Activated naive CD4-positive, alpha-beta T cell treated with anti-CD3 and anti-CD28 coated beads, Interleukin-2, amount 50 U/mL, for 24 hours (primary cell): ENCODE results near the gene PEX1.
"Not testable (repeated sequence)": the region's sequence is repeated elsewhere in the genome, so short reads cannot be mapped to it uniquely, and the experiment has no call there.

ENCODE experiments used
- H3K27ac Mint-ChIP-seq: one replicate; pipeline ENCODE4 v1.8.0; 2021; ENCODE audit warnings: mild to moderate bottlenecking, mixed read lengths
- H3K27me3 Mint-ChIP-seq: one replicate; pipeline ENCODE4 v1.8.0; 2021; ENCODE audit warnings: mixed read lengths
- H3K36me3 Mint-ChIP-seq: one replicate; pipeline ENCODE4 v1.8.0; 2021; ENCODE audit warnings: mixed read lengths
- H3K4me1 Mint-ChIP-seq: one replicate; pipeline ENCODE4 v1.8.0; 2021; ENCODE audit warnings: mixed read lengths
- H3K4me3 Mint-ChIP-seq: one replicate; pipeline ENCODE4 v1.8.0; 2021; ENCODE audit warnings: mild to moderate bottlenecking, mixed read lengths
- H3K9me3 Mint-ChIP-seq: one replicate; pipeline ENCODE4 v1.8.0; 2021; ENCODE audit warnings: mixed read lengths

The PEX1 gene

DNA sequence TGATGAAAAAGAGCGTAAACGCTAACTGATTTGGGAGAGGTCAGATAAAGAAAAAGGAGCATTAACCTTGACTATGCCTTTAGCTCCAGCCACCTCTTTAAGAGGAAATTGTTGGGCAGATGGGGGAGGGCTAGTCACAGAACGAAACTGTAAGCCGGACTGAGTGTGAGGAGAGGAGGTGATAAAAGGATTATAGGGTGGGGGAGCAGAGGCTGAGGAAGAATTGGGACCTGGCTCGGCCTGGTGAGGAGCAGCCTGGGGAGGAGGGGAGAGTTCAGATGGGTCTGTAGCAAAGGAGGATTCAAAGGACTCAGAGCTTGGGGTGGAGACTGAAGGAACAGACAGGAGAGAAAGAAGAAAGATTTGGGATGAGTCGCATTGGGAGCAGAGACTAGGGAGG is 44.7 kb downstream of the PEX1 start:
- not testable (repeated sequence) for H3K9me3 Mint-ChIP-seq, H3K4me3 Mint-ChIP-seq, H3K27ac Mint-ChIP-seq, H3K27me3 Mint-ChIP-seq, H3K4me1 Mint-ChIP-seq, H3K36me3 Mint-ChIP-seq

DNA sequence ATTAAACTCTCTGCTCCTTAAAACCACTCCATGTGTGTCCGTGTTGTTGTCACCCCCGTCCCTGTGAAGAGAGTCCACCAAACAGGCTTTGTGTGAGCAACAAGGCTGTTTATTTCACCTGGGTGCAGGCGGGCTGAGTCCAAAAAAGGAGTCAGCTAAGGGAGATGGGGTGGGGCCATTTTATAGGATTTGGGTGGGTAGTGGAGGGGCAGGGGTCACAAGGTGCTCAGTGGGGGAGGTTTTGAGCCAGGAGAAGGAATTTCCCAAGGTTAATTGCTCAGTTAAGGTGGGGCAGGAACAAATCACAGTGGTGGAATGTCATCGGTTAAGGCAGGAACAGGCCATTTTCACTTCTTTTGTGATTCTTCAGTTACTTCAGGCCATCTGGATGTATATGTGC is 49.2 kb downstream of the PEX1 start:
- not testable (repeated sequence) for H3K27me3 Mint-ChIP-seq, H3K9me3 Mint-ChIP-seq, H3K4me3 Mint-ChIP-seq, H3K36me3 Mint-ChIP-seq, H3K27ac Mint-ChIP-seq, H3K4me1 Mint-ChIP-seq

DNA sequence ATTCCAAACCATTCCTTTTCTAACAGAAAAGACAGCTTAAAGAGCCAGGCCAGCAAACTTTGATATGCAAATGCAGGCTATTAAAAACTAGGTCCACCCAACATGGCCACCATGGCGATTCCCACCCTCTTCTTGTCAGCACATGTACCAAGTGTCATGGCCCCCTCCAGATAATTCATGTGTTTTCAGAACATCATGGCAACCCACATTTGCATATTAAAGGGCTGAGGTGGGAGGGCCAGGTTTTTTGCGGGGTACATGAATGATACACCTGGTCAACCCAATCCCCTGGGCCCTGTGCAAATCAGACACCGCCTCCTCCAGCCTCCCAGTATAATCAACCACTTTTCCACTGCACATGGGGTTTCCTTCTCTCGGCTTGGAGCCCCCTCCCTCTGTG is 49.6 kb downstream of the PEX1 start:
- Mint-ChIP-seq H3K4me1 (no peaks in the 10 kb centered on the region), H3K9me3 (no peaks in the 10 kb centered on the region), H3K36me3 (peaks cover 2% of the 10 kb centered on the region), H3K4me3 (no peak overlapping the region), H3K27ac (no peak overlapping the region), H3K27me3 (no peaks in the 10 kb centered on the region)

DNA sequence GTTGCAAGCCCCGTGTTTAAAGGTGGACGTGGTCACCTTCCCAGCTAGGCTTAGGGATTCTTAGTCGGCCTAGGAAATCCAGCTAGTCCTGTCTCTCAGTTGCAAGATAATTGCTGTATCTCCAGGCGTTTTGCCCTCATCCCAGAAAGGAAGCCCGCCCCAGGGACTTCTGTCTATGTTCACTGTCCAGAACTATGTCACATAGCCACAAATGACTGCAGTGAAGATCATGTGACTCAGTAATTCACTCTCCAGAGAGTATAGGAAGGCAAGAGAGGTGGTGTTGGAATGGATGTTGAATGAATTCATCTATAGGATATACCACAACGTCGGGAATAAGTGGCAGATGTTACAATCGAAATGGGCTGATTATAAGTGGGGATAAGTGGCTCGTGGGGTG is 50.2 kb downstream of the PEX1 start:
- Mint-ChIP-seq H3K9me3 (no peaks in the 10 kb centered on the region), H3K36me3 (peaks cover 2% of the 10 kb centered on the region), H3K27ac (no peak overlapping the region), H3K4me3 (no peak overlapping the region), H3K4me1 (no peaks in the 10 kb centered on the region), H3K27me3 (no peaks in the 10 kb centered on the region)

DNA sequence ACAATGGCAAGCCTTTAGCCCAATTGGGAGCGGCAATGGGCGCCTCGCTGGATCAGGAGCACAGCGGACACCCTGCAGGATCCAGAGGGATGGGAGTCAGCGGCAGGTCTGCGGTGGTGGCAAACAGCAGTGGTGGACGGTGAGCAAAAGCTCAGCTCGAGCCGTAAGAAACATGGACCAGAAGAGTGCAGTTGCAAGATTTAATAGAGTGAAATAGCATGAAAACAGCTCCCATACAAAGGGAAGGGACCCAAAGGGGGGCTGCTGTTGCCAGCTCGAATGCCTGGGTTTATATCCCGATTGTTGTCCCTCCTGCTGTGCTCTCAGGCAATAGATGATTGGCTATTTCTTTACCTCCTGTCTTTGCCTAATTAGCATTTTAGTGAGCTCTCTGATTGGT is 50.6 kb downstream of the PEX1 start, which contains the start of gene ERVW-1:
Gene ERVW-1, minus strand, starts transcription at position 266 of the 400 bp plus-strand sequence. CDS start 7,565 bp downstream, outside the sequence.
- H3K4me3 Mint-ChIP-seq, H3K36me3 Mint-ChIP-seq, H3K27me3 Mint-ChIP-seq, H3K9me3 Mint-ChIP-seq, H3K4me1 Mint-ChIP-seq, H3K27ac Mint-ChIP-seq: not testable (repeated sequence)

DNA sequence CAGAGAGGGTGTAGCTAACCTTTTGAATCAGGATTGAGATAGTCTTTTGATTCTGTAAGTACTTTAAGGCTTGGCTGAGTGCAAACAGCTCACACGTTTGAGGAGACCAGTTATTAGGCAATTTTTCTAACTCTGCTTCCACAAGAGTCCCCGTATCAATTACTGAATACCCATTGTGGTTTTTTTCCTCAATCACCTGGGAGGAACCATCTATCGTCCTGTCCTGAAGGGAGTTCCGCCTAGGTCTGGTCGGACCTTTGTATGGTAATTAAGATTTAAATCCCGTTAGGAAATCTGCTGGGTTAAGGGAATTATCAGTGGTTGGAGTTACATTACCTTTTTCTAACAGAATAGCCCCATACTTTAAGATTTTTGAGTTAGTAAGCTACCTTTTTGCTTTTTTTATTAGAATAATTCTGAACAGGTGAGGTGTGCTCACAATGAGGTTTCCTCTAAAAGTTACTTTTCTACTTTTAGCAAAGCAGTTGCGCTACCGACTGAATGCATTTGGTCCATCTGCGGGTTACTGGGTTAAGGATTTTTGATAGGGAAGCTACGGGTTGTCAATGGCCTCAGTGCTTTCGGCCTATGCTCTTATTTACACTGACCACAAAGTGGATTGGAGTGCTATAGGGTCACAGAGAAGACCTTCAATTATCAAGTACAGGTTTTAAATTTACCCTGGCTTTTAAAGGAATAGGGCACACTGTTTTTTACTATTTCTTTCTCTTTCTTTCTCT is 52.3 kb downstream of the PEX1 start:
- not testable (repeated sequence) for H3K4me1 Mint-ChIP-seq, H3K27ac Mint-ChIP-seq, H3K9me3 Mint-ChIP-seq, H3K27me3 Mint-ChIP-seq, H3K4me3 Mint-ChIP-seq, H3K36me3 Mint-ChIP-seq

DNA sequence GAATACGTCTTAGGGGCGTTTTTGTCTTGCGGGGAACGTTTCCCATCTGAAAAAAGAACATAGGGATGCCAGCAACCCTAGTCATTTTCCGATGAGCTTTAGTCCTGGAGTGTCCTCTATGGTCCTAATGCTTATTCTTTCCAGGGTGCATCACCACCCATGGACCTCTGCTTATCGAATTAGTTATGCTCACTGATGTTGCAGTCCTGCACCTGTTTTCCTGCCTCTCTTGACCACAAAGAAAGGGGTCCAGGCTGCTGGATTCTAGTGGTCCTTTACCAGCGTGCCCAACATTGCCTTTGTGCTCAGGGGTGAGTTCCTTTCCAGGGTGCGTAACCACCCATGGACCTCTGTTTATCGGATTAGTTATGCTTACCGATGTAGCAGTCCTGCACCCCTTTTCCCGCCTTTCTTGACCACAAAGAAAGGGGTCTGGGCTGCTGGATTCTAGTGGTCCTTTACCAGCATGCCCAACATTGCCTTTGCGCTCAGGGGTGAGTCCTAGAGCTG is 53.0 kb downstream of the PEX1 start:
- H3K36me3 Mint-ChIP-seq, H3K4me3 Mint-ChIP-seq, H3K27me3 Mint-ChIP-seq, H3K27ac Mint-ChIP-seq, H3K9me3 Mint-ChIP-seq, H3K4me1 Mint-ChIP-seq: not testable (repeated sequence)

DNA sequence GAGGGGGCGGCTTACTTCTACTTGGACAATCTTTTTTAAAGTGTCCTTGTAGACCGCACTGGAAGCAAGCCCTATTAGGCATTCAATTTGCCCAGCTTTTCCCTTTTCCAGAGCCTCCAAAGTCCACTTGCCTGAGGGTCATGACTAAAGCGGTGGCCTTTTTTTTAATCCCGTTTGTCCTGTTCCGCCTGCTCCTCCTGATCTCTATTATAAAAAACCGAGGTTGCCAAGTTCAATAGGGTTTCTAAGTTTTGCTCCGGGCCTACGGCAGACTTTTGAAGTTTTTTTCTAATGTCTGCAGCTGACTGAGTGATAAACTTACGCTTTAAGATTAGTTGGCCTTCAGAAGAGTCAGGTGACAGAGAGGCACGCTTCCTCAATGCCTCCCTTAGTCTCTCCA is 54.3 kb downstream of the PEX1 start:
- not testable (repeated sequence) for H3K4me3 Mint-ChIP-seq, H3K9me3 Mint-ChIP-seq, H3K27me3 Mint-ChIP-seq, H3K27ac Mint-ChIP-seq, H3K4me1 Mint-ChIP-seq
- H3K36me3 Mint-ChIP-seq: peaks cover 11% of the 10 kb centered on the region

DNA sequence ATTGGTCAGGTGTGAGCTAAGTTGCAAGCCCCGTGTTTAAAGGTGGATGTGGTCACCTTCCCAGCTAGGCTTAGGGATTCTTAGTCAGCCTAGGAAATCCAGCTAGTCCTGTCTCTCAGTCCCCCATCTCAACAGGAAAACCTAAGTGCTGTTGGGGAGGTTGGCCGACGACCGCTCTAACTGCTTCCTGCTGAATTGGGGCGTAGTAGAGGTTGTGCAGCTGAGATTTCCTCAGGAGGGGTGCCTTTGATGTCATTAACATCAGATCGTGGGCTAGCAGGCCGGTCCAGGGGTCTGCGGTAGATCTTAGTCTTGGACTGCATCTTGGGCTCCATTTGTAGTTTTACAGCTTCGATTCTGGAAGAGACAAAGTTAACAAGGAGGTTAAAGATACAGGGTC is 59.7 kb downstream of the PEX1 start:
- H3K36me3 Mint-ChIP-seq: peaks cover 19% of the 10 kb centered on the region
- H3K9me3 Mint-ChIP-seq, H3K4me1 Mint-ChIP-seq, H3K4me3 Mint-ChIP-seq, H3K27ac Mint-ChIP-seq, H3K27me3 Mint-ChIP-seq: not testable (repeated sequence)

DNA sequence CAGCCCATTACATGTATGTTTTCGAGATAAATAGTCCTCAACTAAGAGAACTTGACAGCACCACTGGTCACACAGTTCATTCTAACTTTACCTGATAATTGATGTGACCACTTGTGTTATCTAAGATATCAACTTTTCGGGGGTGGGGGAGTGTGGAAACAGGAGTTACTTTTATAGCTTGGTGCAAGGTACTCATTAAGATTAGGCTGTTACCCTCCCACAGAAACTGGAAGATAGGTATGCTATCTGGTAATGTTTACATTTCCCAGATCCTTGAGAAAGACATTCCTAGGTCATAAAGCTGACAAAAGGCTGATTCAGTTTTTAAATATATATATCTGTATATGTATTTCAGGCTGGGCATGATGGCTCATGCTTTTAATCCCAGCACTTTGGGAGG is 61.6 kb downstream of the PEX1 start:
- Mint-ChIP-seq H3K4me3 (no peak overlapping the region), H3K4me1 (no peaks in the 10 kb centered on the region), H3K27ac (no peak overlapping the region), H3K27me3 (no peaks in the 10 kb centered on the region), H3K9me3 (no peaks in the 10 kb centered on the region), H3K36me3 (peaks cover 19% of the 10 kb centered on the region)

DNA sequence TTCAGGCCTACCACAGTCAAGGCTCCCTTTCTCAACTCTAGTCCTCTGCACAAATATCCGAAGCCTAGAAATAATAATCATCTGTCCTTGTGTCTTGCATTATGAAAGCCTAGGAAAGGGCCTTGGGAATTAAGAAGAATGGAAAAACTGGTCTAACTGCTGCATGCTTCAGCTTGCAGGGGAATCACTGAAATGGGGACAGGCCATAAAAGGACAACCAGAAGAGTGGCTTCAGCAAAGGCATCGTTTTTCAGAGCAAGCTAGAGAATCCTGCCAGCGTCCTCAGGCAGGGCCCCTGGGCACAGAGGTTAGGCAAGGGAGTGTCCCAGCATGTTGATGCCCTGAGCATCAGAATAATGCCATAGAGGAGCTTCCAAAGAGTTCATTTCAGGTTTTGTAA is 63.8 kb downstream of the PEX1 start:
- Mint-ChIP-seq H3K27me3 (no peaks in the 10 kb centered on the region), H3K27ac (no peak overlapping the region), H3K4me3 (no peak overlapping the region), H3K4me1 (no peaks in the 10 kb centered on the region), H3K36me3 (peaks cover 15% of the 10 kb centered on the region), H3K9me3 (no peaks in the 10 kb centered on the region)

DNA sequence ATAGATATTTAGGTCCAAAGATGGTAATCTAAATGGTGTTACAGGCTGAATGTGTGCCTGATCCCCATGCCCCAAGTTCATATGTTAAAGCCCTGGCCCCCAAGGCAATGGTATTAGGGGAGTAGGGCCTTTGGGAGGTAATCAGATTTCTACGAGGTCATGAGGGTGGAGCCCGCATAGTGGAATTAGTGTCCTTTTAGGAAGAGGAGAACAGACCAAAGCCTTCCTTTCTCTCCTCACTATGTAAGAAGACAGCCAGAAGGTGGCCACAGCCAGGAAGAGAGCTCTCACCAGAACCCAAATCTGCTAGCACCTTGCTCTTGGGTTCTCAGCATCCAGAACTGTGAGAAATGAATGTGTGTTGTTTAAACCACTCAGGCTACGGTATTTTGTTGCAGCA is 65.8 kb downstream of the PEX1 start:
- Mint-ChIP-seq H3K9me3 (no peaks in the 10 kb centered on the region), H3K4me1 (no peaks in the 10 kb centered on the region), H3K27me3 (no peaks in the 10 kb centered on the region), H3K36me3 (peaks cover 4% of the 10 kb centered on the region), H3K4me3 (no peak overlapping the region), H3K27ac (no peak overlapping the region)

DNA sequence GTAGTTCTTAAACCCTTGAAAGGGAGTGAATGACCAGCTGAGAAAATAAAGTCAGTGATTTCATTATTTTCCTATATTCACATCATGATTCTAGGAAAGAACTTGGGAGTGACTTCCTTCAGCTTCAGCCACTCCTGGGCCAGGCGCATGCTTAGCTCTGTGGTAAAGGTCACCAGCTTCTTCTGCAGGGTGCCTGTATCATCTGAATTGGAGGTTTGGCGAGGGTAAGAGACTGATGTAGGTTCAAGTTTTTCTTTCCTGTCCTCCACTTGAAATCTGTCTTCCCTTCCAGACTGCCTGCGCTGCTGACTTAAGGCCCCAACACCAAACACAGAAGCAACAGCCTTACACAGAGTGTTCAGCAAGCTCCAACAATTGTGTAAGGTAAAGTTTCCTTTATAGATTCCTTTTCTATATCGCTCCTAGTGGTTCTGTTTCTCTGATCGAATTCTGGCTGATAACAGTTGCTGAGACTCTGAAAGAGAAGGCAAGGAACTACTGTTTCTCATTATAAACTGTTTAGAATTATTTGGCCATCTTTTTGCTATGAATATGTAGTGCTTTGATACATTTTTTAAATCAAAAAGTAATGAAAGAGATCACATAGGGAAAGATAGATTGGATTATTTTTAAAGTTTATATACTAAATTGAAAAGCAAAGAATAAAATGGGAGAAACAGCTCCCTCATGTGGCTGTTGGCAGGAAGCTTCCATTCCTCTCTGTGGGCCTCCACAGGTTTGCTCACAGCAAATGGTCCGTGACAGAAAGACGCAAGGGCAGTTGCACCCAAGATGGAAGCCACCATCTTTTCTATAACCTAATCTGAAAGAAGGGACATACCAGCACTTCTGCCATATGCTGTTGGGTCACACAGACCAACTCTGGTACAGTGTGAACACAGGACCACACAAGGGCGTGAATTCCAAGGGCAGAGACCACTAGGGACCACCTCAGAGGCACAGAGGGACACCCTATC is 67.0 kb downstream of the PEX1 start:
- Mint-ChIP-seq H3K4me1 (no peaks in the 10 kb centered on the region), H3K36me3 (no peaks in the 10 kb centered on the region), H3K4me3 (no peak overlapping the region), H3K27me3 (no peaks in the 10 kb centered on the region), H3K27ac (no peak overlapping the region), H3K9me3 (no peaks in the 10 kb centered on the region)

DNA sequence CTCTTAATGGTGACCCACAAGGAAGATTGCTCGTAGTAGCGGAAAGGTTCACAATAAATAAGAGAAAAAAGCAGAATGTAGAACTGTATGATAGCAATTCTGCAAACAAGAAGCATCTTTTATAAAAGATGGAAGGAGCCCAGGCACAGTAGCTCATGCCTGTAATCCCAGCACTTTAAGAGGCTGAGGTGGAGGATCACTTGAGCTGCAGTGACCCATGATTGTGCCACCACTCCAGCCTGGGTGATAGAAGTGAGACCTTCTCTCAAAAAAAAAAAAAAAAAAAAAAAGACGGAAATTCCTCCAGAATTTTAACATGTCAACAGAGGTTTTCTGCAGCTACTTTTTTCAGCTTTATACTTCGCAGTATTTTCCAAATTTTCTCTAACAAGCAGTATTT is 67.8 kb downstream of the PEX1 start:
- H3K27me3 Mint-ChIP-seq: no peaks in the 10 kb centered on the region

DNA sequence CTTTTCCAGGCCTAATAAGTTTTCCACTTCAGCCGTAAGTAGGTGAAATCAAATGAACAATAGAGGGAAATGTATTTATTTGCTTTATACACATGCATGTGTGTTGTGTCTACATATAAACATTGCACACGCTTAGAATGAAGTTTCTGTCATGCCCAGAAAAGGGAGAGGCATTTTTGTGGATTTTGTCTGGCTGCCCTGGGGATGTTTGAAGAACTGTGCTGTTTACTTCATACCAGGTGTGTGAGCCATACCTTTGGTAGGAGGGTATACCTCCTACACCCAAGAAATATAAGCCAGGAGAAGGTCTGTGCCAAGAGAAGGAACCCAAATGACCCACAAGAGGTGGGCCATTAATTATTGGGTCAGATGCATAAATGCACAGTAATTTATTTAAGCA is 68.2 kb downstream of the PEX1 start:
- Mint-ChIP-seq H3K4me3 (no peak overlapping the region), H3K4me1 (no peaks in the 10 kb centered on the region), H3K27ac (no peak overlapping the region), H3K36me3 (no peaks in the 10 kb centered on the region), H3K9me3 (no peaks in the 10 kb centered on the region), H3K27me3 (no peaks in the 10 kb centered on the region)

More for the DNA sequence above, 67.8 kb downstream of the PEX1 start:
- Mint-ChIP-seq H3K27ac (no peak overlapping the region), H3K4me1 (no peaks in the 10 kb centered on the region), H3K4me3 (no peak overlapping the region), H3K36me3 (no peaks in the 10 kb centered on the region), H3K9me3 (no peaks in the 10 kb centered on the region)

DNA sequence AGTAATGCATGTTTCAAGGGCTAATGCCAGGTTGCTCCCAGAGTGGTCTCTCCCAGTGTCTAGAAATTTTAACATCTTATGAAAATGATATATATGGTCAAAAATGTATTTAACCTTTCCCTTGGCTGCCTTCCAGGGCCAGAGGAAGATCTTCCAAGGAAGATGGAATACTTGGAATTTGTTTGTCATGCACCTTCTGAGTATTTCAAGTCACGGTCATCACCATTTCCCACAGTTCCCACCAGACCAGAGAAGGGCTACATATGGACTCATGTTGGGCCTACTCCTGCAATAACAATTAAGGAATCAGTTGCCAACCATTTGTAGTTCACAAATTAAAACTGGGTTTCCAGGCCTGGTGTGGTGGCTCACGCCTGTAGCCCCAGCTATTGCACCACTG is 72.1 kb downstream of the PEX1 start:
- H3K36me3 Mint-ChIP-seq: peaks cover 6% of the 10 kb centered on the region
- H3K27ac Mint-ChIP-seq: no peak overlapping the region
- no peaks in the 10 kb centered on the region for H3K27me3 Mint-ChIP-seq
- no peaks in the 10 kb centered on the region for H3K4me1 Mint-ChIP-seq
- H3K9me3 Mint-ChIP-seq: no peaks in the 10 kb centered on the region
- no peak overlapping the region for H3K4me3 Mint-ChIP-seq
